Measurements from ENCODE around the gene VPS13D.

GRCh38 chr1:12445257-12445656 lies 215.4 kb downstream of the VPS13D start:
- TF ChIP-seq, protein P1, sequence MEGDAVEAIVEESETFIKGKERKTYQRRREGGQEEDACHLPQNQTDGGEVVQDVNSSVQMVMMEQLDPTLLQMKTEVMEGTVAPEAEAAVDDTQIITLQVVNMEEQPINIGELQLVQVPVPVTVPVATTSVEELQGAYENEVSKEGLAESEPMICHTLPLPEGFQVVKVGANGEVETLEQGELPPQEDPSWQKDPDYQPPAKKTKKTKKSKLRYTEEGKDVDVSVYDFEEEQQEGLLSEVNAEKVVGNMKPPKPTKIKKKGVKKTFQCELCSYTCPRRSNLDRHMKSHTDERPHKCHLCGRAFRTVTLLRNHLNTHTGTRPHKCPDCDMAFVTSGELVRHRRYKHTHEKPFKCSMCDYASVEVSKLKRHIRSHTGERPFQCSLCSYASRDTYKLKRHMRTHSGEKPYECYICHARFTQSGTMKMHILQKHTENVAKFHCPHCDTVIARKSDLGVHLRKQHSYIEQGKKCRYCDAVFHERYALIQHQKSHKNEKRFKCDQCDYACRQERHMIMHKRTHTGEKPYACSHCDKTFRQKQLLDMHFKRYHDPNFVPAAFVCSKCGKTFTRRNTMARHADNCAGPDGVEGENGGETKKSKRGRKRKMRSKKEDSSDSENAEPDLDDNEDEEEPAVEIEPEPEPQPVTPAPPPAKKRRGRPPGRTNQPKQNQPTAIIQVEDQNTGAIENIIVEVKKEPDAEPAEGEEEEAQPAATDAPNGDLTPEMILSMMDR (conservative IDR thresholded peaks at IDR 0.05 in 1 of 2, IDR thresholded peaks at IDR 0.05 in 1 of 2; ENCODE audit: extremely low read depth in 1 of 2, insufficient read depth in 1 of 2, low read depth in 1 of 2, low read length in 2 of 2) = no peak
- TF ChIP-seq EZH2 (IDR thresholded peaks at IDR 0.05; ENCODE audit: borderline replicate concordance, low read length) = no peak

Measured in mammary epithelial cell (primary cell).